Upper lobe of right lung (tissue), 1 donor: ENCODE results near the gene TMEM107. TPM values are rescaled to one million over a fixed set of nuclear protein-coding genes. Genes with fewer than 3 reads are reported as not detected.

Source experiments
- ATAC-seq: fragments of 200-7000 bp; cut with Tn5 transposase; one replicate; pipeline ENCODE4 v1.9.1; 2020; ENCODE audit warnings: mild to moderate bottlenecking, moderate library complexity
- DNase-seq: peaks from one replicate; pipeline ENCODE4 v3.0.0-alpha.2; 2020
- H3K27ac ChIP-seq: fragments of 200-600 bp; one replicate; pipeline ENCODE4 v1.8.0; 2022
- H3K27me3 ChIP-seq: fragments of 200-600 bp; one replicate; pipeline ENCODE4 v1.8.0; 2022; ENCODE audit warnings: mild to moderate bottlenecking
- H3K36me3 ChIP-seq: fragments of 200-600 bp; one replicate; pipeline ENCODE4 v1.8.0; 2022
- H3K4me1 ChIP-seq: fragments of 200-600 bp; one replicate; pipeline ENCODE4 v1.8.0; 2022
- H3K4me3 ChIP-seq: fragments of 200-600 bp; one replicate; pipeline ENCODE4 v1.8.0; 2022; ENCODE audit warnings: mild to moderate bottlenecking
- H3K9me3 ChIP-seq: fragments of 200-600 bp; one replicate; pipeline ENCODE4 v1.8.0; 2022
- intact Hi-C: fragments of 100-400 bp; cut with DNase I; formaldehyde crosslinking; loops from one replicate; pipeline ENCODE4 v1.11.0; 2022
- total RNA-seq: library from RNA; stranded (reverse); fragmentation: NEBNext Ultra II Directional; extraction: Animal tissue kit (Norgen Biotek cat#: 25700); gene quantifications from one replicate; pipeline ENCODE4 v1.2.1, GENCODE V29; 2021
- TF ChIP-seq, protein P1 (sequence below): fragments of 200-600 bp; IDR thresholded peaks from one replicate; pipeline ENCODE4 v1.8.0; 2022; ENCODE audit warnings: antibody characterized with exemption
- donor health status: DM: no; HTN: yes; CAD: no; lungs with severe emphysema.

Gene TMEM107
- total RNA-seq, 1 donor from 2014 or later: 9.3 TPM

DNA sequence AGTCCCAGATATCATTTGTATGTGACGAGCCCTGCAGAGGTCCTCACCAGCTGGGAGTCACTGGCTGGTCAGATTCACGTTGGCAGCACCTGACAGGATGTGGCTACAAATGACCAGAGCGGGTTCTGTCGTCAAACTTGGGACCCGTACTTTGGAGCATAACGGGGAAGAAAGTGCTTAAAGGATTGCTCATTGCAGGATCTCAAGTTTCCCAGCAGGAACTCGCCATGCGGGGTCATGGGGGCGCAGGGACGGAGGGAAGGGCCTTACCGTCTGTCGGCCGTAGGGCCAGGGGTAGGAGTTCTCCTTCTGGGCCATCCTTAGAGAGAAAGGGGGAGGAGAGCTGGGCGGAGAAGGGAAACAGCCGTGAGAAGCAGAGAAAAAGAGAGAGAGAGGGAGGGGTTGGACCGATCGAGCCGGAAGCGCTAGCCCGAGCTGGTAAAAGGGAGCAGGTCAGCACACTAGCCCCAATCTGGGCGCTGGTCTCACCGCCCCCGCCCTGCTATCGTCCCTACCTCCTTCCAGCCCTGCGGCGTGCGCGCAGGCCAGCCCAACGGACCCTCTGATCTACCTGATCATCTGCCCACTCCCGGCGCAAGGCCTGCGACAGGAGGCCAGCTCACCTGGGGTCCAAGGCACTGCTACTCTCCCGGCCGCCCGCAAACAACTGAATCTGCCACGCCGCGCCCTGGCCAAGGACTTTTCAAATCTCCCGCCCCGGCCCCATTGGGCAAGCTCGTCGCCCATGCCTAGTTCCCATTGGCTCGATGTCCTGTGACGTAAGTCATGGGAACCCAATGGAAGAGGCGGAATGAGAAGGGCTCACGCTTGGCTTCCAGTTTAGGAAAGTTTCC is 34.0 kb upstream of the TMEM107 start, which contains the start of gene AURKB:
Gene AURKB, minus strand, starts transcription at position 669 of the 854 bp plus-strand sequence. Its CDS starts 351 bp downstream, at position 318.
- Histone ChIP-seq H3K27ac (peak within 1 kb of the TSS; percentile 81), H3K4me1 (peaks cover 4% of the 10 kb centered on the region), H3K36me3 (no peaks in the 10 kb centered on the region), H3K4me3 (peak within 1 kb of the TSS; percentile 74), H3K9me3 (no peaks in the 10 kb centered on the region), H3K27me3 (no peaks in the 10 kb centered on the region)
- intact Hi-C loops: no loop called here
- ATAC-seq: peak; percentile 98
- TF ChIP-seq, protein P1, sequence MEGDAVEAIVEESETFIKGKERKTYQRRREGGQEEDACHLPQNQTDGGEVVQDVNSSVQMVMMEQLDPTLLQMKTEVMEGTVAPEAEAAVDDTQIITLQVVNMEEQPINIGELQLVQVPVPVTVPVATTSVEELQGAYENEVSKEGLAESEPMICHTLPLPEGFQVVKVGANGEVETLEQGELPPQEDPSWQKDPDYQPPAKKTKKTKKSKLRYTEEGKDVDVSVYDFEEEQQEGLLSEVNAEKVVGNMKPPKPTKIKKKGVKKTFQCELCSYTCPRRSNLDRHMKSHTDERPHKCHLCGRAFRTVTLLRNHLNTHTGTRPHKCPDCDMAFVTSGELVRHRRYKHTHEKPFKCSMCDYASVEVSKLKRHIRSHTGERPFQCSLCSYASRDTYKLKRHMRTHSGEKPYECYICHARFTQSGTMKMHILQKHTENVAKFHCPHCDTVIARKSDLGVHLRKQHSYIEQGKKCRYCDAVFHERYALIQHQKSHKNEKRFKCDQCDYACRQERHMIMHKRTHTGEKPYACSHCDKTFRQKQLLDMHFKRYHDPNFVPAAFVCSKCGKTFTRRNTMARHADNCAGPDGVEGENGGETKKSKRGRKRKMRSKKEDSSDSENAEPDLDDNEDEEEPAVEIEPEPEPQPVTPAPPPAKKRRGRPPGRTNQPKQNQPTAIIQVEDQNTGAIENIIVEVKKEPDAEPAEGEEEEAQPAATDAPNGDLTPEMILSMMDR: no peak
- peak; percentile 93 for DNase-seq

DNA sequence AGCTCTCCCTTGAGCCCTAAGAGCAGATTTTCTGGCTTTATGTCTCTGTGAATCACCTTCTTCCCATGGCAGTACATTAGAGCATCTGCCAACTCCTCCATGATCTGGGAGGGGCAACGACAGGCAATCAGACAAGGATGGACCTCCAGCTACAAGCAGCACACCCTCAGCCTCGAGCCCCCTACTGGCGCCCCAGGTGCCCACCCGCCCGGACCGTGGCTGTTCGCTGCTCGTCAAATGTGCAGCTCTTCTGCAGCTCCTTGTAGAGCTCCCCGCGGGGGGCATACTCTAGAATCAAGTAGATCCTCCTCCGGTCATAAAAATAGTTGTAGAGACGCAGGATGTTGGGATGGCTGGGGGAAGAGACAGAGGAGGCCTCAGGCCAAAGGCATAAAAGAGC is 30.4 kb upstream of the TMEM107 start:
- ATAC-seq (no peak), DNase-seq (no peak)
- peaks cover 4% of the 10 kb centered on the region for H3K4me1 ChIP-seq
- H3K27me3 ChIP-seq: no peaks in the 10 kb centered on the region
- no peaks in the 10 kb centered on the region for H3K36me3 ChIP-seq
- no peaks in the 10 kb centered on the region for H3K9me3 ChIP-seq
- intact Hi-C loops: no loop called here
- H3K27ac ChIP-seq: no peak overlapping the region
- TF ChIP-seq, protein P1: no peak
- H3K4me3 ChIP-seq: no peak overlapping the region

DNA sequence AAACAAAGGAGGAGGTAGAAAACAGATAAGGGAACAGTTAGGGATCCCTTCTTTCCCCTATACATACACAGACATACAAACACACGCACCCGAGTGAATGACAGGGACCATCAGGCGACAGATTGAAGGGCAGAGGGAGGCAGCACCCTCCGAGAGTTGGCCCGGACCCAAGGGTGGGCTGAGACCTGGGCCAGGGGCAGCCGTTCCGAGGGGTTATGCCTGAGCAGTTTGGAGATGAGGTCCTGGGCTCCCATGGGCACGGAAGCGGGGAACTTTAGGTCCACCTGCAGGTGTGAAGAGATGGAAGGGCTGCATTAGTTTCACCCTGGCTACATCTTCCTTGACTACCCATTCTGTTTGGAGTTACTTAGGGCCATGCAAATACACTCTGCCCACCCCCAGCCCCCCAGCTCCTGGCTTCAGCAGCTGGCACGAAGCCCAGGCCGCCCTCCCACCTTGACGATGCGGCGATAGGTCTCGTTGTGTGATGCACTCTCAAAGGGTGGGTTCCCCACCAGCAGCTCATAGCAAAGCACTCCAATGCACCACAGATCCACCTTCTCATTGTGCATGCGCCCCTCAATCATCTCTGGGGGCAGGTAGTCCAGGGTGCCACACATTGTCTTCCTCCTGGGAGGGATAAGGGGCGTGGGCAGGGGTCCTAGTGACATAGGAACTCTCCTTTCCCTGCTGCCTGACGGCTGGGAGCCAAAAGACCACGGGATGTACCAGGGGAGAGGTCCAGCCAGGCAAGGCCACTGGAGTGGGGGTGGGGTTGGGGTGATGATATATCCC is 28.8 kb upstream of the TMEM107 start:
- DNase-seq (no peak), ATAC-seq (no peak)
- no peak overlapping the region for H3K27ac ChIP-seq
- H3K4me1 ChIP-seq: no peaks in the 10 kb centered on the region
- no peaks in the 10 kb centered on the region for H3K9me3 ChIP-seq
- TF ChIP-seq, protein P1: no peak
- intact Hi-C loops: no loop called here
- no peaks in the 10 kb centered on the region for H3K36me3 ChIP-seq
- no peaks in the 10 kb centered on the region for H3K27me3 ChIP-seq
- no peak overlapping the region for H3K4me3 ChIP-seq

DNA sequence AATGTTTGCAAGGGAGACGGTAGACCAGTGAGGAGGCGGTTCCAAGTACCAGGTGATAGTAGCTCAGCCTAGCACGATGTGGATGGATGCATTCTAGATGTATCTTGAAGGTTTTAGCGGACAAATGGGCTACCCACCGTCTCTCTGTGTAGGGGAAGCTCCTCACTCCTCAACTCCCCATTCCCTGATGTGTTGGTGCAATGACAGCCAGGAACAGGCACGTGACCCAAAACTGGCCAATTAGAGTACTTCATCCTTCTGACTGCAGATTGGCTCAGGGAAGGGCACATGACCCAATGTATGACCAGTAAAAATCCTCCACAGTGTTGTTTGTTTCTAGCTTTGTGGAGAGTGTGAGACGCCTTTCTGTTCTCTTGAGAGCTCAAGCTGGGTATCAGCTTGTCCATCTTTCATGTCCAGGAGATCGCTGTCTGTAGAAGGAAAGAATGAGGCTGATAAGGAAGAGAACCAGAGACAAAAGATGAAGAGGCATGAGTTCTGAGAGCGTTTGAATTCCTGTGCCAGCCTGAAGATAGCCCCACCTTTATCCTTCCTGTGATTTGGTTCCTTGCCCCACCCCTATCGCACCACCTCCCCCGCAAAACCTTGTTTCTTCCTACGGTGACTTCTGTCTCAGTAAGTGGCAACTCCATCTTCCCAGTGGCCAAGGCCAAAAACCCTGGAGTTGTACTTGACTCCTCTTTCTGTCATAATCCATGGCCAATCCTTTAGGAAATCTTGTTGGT is 16.1 kb upstream of the TMEM107 start:
- Histone ChIP-seq H3K9me3 (no peaks in the 10 kb centered on the region), H3K27ac (peak overlapping the region; percentile 85), H3K4me3 (peak overlapping the region; percentile 40), H3K36me3 (no peaks in the 10 kb centered on the region), H3K27me3 (no peaks in the 10 kb centered on the region), H3K4me1 (peaks cover 39% of the 10 kb centered on the region)
- TF ChIP-seq, protein P1: no peak
- intact Hi-C loops: no loop called here
- ATAC-seq: peak; percentile 55
- DNase-seq: peak; percentile 69

DNA sequence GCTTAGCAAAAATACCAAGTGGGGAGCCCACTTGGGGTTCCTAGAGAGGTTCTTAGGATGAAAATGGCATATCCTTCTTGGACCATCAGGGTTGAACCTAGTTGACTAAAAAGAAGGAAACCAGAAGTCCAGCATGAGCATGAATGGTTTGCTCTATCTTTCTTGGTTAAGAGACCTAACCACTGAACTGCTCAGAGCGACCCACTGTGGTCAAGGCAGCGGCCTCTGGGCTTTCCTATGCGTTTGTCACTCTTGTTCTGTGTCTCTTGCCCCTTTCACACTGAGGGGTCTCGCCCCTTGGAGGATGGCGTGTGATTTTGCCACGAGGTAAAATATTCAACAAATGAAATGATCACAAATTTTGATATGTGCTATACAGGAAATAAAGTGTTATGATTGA is 14.3 kb upstream of the TMEM107 start:
- Histone ChIP-seq H3K4me3 (peak overlapping the region; percentile 75), H3K4me1 (peaks cover 39% of the 10 kb centered on the region), H3K27me3 (no peaks in the 10 kb centered on the region), H3K9me3 (no peaks in the 10 kb centered on the region), H3K36me3 (no peaks in the 10 kb centered on the region), H3K27ac (peak overlapping the region; percentile 94)
- TF ChIP-seq, protein P1: no peak
- ATAC-seq (no peak), DNase-seq (no peak)
- intact Hi-C loops: no loop called here
